K562 (cell line): ENCODE data around the gene PKD1L1.

Source experiments
- CBX2 ChIP-seq: fragments of 200-600 bp; sonication (generic); IDR thresholded peaks from one replicate; pipeline ENCODE4 v1.6.1; 2012; ENCODE audit warnings: mild to moderate bottlenecking, low read length, inconsistent platforms; ENCODE audit not compliant: insufficient read depth, poor library complexity, severe bottlenecking
- EP300 ChIP-seq: IDR thresholded peaks from 2 replicates; pipeline ENCODE4 v1.6.1; 2012; ENCODE audit warnings: low read length, improper control_type of control experiment
- JUN ChIP-seq, 2 experiments: sonication (generic) in 1 of 2; formaldehyde crosslinking in 1 of 2; IDR thresholded peaks; 2 replicates each; pipeline versions ENCODE4 v1.6.1 to v1.8.0; 2012 to 2022; ENCODE audit warnings: borderline replicate concordance in 2 of 2, mild to moderate bottlenecking in 2 of 2, improper control_type of control experiment in 1 of 2, low read depth in 1 of 2, low read length in 1 of 2, missing genetic modification reagents in 1 of 2
- TEAD4 ChIP-seq, 2 experiments: sonication (generic) in 1 of 2; formaldehyde crosslinking in 1 of 2; IDR thresholded peaks; 2 replicates each; pipeline versions ENCODE4 v1.6.1 to v1.8.0; 2012 to 2022; ENCODE audit warnings: borderline replicate concordance in 1 of 2, inconsistent platforms in 1 of 2, low read length in 1 of 2, mild to moderate bottlenecking in 1 of 2, missing genetic modification reagents in 1 of 2
- TRIM24 ChIP-seq, 2 experiments: fragments of 450-650 bp; IDR thresholded peaks; 2 replicates each; pipeline ENCODE4 v1.6.1; 2016
- ZNF121 ChIP-seq: sonication (generic); formaldehyde crosslinking; conservative IDR thresholded peaks from 2 replicates; pipeline ENCODE4 v1.8.0; 2022; ENCODE audit warnings: missing genetic modification reagents
- TF ChIP-seq, protein P1 (sequence below): IDR thresholded peaks from 2 replicates; pipeline ENCODE4 v1.6.1; 2016; ENCODE audit warnings: missing genetic modification characterization, missing compliant biosample characterization

DNA sequence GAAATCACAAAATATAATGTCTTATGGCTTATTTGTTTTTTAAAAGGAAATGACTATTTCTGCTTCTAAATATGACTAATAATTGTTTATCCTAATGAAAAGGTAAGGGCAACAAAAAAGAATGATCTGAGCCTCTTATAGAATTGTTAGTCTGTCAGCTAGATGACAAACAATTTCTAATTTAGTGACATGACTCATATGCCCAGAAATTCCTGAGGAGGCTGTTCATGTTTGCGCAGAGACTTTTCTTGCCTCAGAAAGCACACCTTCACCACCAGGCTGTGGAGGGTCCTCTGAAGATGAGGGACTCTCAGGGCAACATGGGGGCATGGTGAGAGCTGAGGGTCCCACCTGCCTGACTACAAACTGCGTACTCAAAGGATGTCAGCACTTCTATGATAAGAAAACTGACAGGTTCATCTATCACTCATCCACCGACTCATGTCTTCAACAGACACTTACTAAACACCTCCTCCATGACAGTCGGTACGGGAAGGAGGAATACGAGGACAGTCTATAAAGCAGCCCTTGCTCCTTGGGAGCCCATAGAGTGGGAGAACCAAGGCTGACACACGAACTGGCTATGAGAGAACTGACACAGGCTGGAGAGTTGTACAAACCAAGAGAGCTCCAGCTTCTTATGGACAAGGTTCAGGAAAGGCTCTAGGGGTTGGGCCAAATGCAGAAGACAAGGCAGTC is 102.0 kb downstream of the PKD1L1 start:
- no peak for TF ChIP-seq TEAD4 (IDR thresholded peaks at IDR 0.05; ENCODE audit: low read length)
- TF ChIP-seq TEAD4 (CRISPR knock-in tag; IDR thresholded peaks at IDR 0.05; ENCODE audit: borderline replicate concordance), result no peak
- TF ChIP-seq ZNF121 (CRISPR knock-in tag), result no peak
- TF ChIP-seq, protein P1, sequence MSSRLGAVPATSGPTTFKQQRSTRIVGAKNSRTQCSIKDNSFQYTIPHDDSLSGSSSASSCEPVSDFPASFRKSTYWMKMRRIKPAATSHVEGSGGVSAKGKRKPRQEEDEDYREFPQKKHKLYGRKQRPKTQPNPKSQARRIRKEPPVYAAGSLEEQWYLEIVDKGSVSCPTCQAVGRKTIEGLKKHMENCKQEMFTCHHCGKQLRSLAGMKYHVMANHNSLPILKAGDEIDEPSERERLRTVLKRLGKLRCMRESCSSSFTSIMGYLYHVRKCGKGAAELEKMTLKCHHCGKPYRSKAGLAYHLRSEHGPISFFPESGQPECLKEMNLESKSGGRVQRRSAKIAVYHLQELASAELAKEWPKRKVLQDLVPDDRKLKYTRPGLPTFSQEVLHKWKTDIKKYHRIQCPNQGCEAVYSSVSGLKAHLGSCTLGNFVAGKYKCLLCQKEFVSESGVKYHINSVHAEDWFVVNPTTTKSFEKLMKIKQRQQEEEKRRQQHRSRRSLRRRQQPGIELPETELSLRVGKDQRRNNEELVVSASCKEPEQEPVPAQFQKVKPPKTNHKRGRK (tag), result no peak
- no peak for TF ChIP-seq EP300
- no peak for TF ChIP-seq CBX2
- TF ChIP-seq JUN (IDR thresholded peaks at IDR 0.05; ENCODE audit: borderline replicate concordance, low read depth, low read length), result no peak
- no peak for TF ChIP-seq JUN (CRISPR knock-in tag; IDR thresholded peaks at IDR 0.05; ENCODE audit: borderline replicate concordance)
- TF ChIP-seq TRIM24 (IDR thresholded peaks at IDR 0.05), result no peak
